Activated naive CD8-positive, alpha-beta T cell treated with anti-CD3 and anti-CD28 coated beads, Interleukin-2, amount 50 U/mL, for 16 hours (primary cell): ENCODE measurements around the gene GEMIN7.

Source experiments
- DNase-seq: peaks from one replicate; pipeline ENCODE4 v3.0.0-alpha.2; 2020; ENCODE audit warnings: low read depth, low spot score

GEMIN7 gene

GRCh38 chr19:45128806-45129205, 49.7 kb downstream of the GEMIN7 start:
- no peak for DNase-seq

- no peak for DNase-seq
These were observed 51.2 kb downstream of the GEMIN7 start for GRCh38 chr19:45130236-45130635.

- no peak for DNase-seq
These were observed 52.0 kb downstream of the GEMIN7 start for GRCh38 chr19:45130888-45131615.

- no peak for DNase-seq
These were observed 54.6 kb downstream of the GEMIN7 start for GRCh38 chr19:45133661-45134060.

GRCh38 chr19:45135176-45135885, 56.3 kb downstream of the GEMIN7 start:
- no peak for DNase-seq

- DNase-seq: no peak
These were observed 57.6 kb downstream of the GEMIN7 start for GRCh38 chr19:45136507-45137178.

GRCh38 chr19:45137179-45137761, 58.2 kb downstream of the GEMIN7 start:
- no peak for DNase-seq

- DNase-seq: no peak
These were observed 59.3 kb downstream of the GEMIN7 start for GRCh38 chr19:45138303-45138751.

GRCh38 chr19:45139286-45140143, 60.5 kb downstream of the GEMIN7 start:
- no peak for DNase-seq

- no peak for DNase-seq
These were observed 61.1 kb downstream of the GEMIN7 start for GRCh38 chr19:45140144-45140503.

- no peak for DNase-seq
These were observed 61.5 kb downstream of the GEMIN7 start for GRCh38 chr19:45140533-45140932.
